HG02840 (cell line): Measurements from ENCODE around the gene HOXB8.

ENCODE experiments used
- ATAC-seq: cut with Tn5 transposase; IDR thresholded peaks from one replicate; pipeline ENCODE4 v1.9.1; 2021; ENCODE audit warnings: mild to moderate bottlenecking, moderate library complexity, moderate number of reproducible peaks; ENCODE audit not compliant: unreplicated experiment, low FRiP score

The HOXB8 gene

GRCh38 chr17:48586355-48587258, 28.5 kb downstream of the HOXB8 start:
- ATAC-seq: no peak

GRCh38 chr17:48584223-48584741, 30.8 kb downstream of the HOXB8 start:
- no peak for ATAC-seq

GRCh38 chr17:48583708-48584222, 31.3 kb downstream of the HOXB8 start:
- no peak for ATAC-seq

GRCh38 chr17:48582750-48583069, 32.4 kb downstream of the HOXB8 start:
- no peak for ATAC-seq

- no peak for ATAC-seq
Observed at GRCh38 chr17:48579760-48580554, 35.1 kb downstream of the HOXB8 start.

- ATAC-seq: no peak
Observed at GRCh38 chr17:48579471-48579759, 35.7 kb downstream of the HOXB8 start.

GRCh38 chr17:48578616-48579470, 36.2 kb downstream of the HOXB8 start:
- no peak for ATAC-seq

- no peak for ATAC-seq
Observed at GRCh38 chr17:48577946-48578615, 37.0 kb downstream of the HOXB8 start, which contains the start of gene HOXB4. TSS of gene HOXB4 (minus strand) at chr17:48578350. CDS start at chr17:48578319, 31 bp downstream.

GRCh38 chr17:48577330-48577945, 37.7 kb downstream of the HOXB8 start:
- no peak for ATAC-seq

GRCh38 chr17:48576479-48577309, 38.4 kb downstream of the HOXB8 start:
- ATAC-seq: no peak

- no peak for ATAC-seq
Observed at GRCh38 chr17:48575673-48576478, 39.2 kb downstream of the HOXB8 start.

- no peak for ATAC-seq
Observed at GRCh38 chr17:48575066-48575582, 40.0 kb downstream of the HOXB8 start.

- no peak for ATAC-seq
Observed at GRCh38 chr17:48574505-48575065, 40.5 kb downstream of the HOXB8 start.

GRCh38 chr17:48571826-48572417, 43.2 kb downstream of the HOXB8 start:
- no peak for ATAC-seq

- ATAC-seq: no peak
Observed at GRCh38 chr17:48571024-48571818, 43.9 kb downstream of the HOXB8 start.
